Transverse colon (tissue), 3 donors: Measurements from ENCODE around the gene PIK3AP1.

Experiments used
- EP300 ChIP-seq: sonication (generic); formaldehyde crosslinking; IDR thresholded peaks from one replicate; pipeline ENCODE4 v1.6.1; 2017; ENCODE audit warnings: antibody characterized with exemption, low read depth
- POLR2A ChIP-seq: fragments of 450-650 bp; IDR thresholded peaks from one replicate; pipeline ENCODE4 v1.6.1; 2016; ENCODE audit warnings: antibody characterized with exemption, mild to moderate bottlenecking, moderate library complexity
- TF ChIP-seq, protein P1 (sequence below), 5 experiments: fragments of 200-600 bp in 3 of 5; fragments of 450-650 bp in 2 of 5; sonication (generic) in 3 of 5; IDR thresholded peaks; 1 replicate in 2 of 5; 2 replicates in 3 of 5; pipeline ENCODE4 v1.5.1; 2016 to 2017; ENCODE audit warnings: antibody characterized with exemption in 5 of 5, inconsistent platforms in 3 of 5, mild to moderate bottlenecking in 2 of 5, moderate library complexity in 1 of 5

DNA sequence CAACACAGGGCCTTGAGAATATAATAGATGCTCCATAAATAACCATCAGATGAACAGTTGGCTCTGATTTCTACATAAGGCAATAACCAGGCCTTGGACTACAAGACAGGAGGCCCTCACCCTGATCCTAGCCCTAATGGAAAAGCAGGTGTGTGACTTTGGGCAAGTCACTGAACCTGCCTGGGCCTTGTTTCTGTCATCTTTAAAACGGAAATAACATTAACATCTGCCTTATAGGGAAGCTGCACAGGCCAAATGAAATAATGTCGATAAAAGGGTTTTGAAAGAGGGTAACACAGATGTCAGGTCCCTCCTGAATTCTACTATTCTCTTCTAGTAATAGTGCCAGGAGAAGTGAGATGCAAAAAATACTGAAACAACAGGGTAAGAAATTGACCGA, 20.7 kb downstream of the PIK3AP1 start:
- TF ChIP-seq, protein P1, sequence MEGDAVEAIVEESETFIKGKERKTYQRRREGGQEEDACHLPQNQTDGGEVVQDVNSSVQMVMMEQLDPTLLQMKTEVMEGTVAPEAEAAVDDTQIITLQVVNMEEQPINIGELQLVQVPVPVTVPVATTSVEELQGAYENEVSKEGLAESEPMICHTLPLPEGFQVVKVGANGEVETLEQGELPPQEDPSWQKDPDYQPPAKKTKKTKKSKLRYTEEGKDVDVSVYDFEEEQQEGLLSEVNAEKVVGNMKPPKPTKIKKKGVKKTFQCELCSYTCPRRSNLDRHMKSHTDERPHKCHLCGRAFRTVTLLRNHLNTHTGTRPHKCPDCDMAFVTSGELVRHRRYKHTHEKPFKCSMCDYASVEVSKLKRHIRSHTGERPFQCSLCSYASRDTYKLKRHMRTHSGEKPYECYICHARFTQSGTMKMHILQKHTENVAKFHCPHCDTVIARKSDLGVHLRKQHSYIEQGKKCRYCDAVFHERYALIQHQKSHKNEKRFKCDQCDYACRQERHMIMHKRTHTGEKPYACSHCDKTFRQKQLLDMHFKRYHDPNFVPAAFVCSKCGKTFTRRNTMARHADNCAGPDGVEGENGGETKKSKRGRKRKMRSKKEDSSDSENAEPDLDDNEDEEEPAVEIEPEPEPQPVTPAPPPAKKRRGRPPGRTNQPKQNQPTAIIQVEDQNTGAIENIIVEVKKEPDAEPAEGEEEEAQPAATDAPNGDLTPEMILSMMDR (IDR thresholded peaks at IDR 0.05): no peak
- TF ChIP-seq POLR2A (no peak), EP300 (no peak)
